GM12872 (cell line): Measurements from ENCODE around the gene SCNN1A.

Source experiments
- TF ChIP-seq, protein P1 (sequence below): IDR thresholded peaks from 3 replicates; pipeline ENCODE4 v1.5.1; 2011; ENCODE audit warnings: low read depth, mild to moderate bottlenecking, low read length, moderate library complexity; ENCODE audit not compliant: insufficient read depth

SCNN1A gene

DNA sequence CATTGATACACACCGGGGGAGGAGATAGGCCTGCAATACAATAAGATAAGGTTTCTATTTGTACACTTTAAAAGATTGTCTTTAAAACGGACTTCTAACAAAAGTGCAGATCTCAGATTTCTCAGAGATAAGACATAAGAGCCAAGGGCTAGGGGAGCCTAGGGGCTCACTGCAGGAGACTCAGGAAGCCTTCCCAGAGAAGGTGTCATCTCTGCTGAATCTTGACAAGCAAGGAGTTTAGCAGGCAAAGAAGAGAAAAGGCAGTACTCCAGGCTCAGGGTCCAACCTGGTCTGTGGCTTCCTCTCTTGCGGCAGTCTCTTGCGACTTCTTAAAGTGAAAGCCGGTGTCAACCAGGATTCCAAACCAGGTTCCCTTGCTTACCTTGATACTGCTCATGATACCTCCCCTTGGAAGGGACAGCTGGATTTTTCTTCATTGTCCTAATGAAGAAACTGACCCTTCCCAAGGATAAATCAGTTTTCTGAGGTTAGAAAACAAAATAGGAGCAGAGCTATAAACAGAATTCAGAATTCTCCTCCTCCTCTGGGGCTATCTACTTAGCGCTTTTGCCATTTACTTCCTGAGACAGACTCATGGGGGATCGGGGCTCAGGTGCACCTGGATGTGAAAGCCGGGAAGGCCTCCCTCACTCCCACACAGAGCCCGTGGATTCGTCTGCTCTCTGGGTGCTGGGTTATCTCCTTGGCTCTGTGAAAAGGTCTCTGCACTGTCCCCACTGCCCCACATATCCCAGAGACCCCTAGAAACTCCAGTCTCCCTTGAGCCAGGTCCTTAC, 1.7 kb upstream of the SCNN1A start:
- TF ChIP-seq, protein P1, sequence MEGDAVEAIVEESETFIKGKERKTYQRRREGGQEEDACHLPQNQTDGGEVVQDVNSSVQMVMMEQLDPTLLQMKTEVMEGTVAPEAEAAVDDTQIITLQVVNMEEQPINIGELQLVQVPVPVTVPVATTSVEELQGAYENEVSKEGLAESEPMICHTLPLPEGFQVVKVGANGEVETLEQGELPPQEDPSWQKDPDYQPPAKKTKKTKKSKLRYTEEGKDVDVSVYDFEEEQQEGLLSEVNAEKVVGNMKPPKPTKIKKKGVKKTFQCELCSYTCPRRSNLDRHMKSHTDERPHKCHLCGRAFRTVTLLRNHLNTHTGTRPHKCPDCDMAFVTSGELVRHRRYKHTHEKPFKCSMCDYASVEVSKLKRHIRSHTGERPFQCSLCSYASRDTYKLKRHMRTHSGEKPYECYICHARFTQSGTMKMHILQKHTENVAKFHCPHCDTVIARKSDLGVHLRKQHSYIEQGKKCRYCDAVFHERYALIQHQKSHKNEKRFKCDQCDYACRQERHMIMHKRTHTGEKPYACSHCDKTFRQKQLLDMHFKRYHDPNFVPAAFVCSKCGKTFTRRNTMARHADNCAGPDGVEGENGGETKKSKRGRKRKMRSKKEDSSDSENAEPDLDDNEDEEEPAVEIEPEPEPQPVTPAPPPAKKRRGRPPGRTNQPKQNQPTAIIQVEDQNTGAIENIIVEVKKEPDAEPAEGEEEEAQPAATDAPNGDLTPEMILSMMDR, result no peak

DNA sequence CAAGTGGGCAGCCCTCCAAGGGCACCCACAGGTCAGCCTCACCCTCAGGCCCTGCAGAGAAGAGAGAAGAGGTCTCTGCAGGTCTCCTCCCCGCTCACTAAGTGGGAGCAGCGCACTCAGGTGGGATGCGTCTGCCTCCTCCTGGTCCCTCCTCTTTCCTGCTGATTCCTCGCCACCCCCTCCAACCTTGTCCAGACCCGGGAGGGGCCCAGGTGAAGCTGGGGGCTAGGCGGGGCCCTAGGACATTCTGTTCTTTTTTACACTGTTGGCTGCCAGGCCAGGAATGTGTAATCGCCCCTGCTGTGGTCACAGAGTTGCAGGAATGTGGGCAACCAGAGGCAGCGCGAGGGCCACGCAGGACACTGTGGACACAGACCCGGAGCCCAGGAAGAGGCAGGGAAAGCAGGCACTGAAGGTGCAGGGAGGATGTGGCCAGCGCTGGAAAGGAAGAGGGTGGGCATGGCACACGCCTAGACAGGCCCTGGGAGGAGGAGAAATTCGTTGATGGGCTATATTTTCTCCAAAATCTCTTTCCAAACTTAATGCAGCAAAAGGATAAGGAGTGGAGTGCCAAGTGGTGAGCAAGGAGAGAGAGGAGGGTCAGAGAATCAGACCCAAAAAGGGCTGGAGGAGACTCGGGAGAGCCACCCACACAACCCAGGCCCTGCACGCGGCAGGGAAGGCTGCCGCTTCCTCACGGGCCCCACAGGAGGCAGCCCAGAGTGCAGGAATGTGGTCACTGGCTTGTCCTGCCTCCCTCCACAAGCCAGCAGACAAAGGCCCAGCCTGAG, 911 bp upstream of the SCNN1A start:
- TF ChIP-seq, protein P1, result no peak

DNA sequence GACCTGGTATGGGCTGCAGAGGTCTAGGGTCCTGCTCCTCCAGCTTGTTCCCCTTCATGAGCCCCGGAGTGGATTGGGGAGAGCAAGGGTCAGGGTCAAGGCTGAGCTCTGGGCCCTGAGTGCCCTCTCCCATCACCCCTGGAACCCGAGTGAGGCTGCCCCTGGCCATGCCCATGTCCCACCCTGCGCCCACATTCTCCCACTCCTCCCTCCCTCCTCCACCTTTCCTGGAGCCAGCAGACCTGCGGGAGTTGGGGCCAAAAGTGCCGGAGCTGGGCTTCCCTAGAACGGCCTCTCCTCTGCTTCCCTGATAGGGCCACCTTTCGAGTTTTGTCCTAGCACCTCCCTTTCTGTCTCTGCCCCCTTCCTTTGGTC, 590 bp downstream of the SCNN1A start:
- TF ChIP-seq, protein P1, result no peak

DNA sequence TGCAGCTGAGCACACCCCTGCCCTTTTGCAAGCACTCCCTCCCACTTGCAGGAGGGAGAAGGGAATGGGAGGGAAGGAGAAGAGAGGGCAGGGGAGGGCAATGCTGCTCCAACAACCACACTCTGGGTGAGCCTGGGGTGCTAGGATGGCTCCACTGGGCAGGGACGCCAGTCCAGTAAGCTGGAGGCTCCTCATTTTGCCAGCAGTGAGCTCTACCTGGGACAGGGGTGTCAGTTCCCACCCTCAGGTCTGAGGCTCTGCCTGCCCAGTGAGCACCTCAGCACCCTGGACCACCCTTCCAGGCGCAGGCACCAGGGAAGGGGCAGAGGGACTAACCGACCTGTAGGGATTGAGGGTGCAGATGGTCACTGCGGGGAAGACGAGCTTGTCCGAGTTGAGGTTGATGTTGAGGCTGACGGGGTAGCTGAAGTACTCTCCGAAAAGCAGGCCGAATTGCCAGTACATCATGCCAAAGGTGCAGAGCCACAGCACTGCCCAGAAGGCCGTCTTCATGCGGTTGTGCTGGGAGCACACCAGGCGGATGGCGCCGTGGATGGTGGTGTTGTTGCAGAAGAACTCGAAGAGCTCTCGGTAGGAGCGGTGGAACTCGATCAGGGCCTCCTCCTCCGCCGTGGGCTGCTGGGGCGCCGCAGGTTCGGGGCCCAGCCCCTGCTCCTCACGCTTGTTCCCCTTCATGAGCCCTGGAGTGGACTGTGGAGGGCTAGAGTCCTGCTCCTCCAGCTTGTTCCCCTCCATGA, 1.2 kb downstream of the SCNN1A start:
- TF ChIP-seq, protein P1, result no peak

DNA sequence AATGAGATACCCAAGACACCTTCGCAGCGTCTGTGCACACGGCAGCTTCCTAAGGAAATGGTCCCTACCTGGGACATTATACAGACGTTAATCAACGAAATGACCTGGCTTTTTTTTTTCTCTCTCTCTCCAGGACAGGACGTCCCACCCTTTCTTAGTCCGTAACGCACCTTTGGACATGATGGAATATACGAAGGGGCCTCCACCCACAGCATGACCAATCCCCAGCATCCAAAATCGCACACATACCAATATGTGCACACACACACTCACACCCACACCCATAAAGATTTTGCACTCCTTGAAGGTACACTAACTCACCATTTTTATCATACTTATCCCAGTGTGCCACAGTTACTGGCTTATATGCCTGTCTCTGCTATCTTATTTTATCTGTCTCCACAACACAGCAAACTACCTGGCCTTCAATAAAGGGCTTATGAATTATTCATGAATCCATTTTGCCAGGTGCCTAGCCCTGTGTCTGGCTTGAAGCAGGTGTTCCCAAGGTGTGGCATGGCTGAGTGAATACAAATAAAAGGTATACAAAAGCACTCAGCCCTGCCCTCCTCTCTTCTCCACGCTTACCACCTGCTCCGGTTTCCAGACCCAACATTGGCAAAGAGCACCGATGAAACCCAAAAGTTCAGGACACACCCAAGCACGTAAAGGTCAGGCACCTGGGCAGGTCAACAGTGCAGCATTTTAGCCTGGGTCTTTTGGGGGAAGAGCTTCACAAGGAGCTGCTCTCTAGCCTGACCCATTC, 2.2 kb downstream of the SCNN1A start:
- TF ChIP-seq, protein P1, result no peak

DNA sequence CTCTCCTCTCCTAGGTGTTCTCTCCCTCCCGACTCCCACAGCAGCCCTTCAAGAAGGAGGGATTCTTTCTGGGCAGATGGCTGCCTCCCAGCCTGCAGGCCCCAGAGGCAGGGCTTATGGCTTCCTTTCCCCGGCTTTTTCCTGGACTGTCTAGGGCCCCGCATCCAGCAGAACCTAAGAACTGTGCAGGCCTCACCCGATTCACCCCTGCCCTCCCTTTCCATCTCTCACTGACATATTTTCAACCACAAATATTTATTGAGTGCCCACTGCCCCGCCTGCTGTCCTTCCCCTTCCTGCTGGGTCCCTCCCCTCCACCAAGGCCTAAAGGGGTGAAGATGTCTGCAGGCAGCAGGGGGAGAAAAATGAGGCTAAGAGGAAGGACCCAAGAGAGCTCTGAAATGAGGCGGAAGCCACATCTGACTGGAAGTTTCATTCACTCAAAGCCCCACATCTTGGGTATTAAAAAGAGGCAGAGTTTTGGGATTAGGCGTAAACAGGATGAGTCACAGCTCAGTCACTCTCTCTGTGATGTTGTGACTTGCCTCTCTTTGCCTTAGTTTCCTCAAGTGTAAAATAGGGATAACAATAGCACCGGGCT, 2.9 kb downstream of the SCNN1A start:
- TF ChIP-seq, protein P1, result no peak
